ENCODE data around the gene CHRNG.

Gene CHRNG

GRCh38 chr2:232534940-232535651 is 4.4 kb upstream of the CHRNG start:
- Histone ChIP-seq H3K36me3 (no peaks in the 10 kb centered on the region), H4K20me1 (peaks cover 0 to 13% (median 0%) of the 10 kb centered on the region in 11 experiments; a peak in 4 of 22 replicates), H3K4me2 (peak overlapping the region in 5 of 11 experiments; percentile 2 to 81 (median 9); a peak in 8 of 22 replicates), H3K9me3 (replicated peaks in 1 of 11) (peaks cover 0 to 12% (median 9%) of the 10 kb centered on the region in 11 experiments; a peak in 18 of 22 replicates), H3K27me3 (no peaks in the 10 kb centered on the region), H3K4me1 (peaks cover 30 to 70% (median 54%) of the 10 kb centered on the region in 10 experiments), H3K4me3 (no peak overlapping the region), H3K27ac (no peak overlapping the region), H3K9ac (no peak overlapping the region)
- no peak for TF ChIP-seq Cebpa-rat (IDR thresholded peaks at IDR 0.05)

- H3K27ac ChIP-seq: no peak overlapping the region
- no peaks in the 10 kb centered on the region for H3K27me3 ChIP-seq
- peaks cover 0 to 13% (median 0%) of the 10 kb centered on the region in 11 experiments; a peak in 4 of 22 replicates for H4K20me1 ChIP-seq
- H3K36me3 ChIP-seq: no peaks in the 10 kb centered on the region
- peaks cover 38 to 65% (median 47%) of the 10 kb centered on the region in 10 experiments for H3K4me1 ChIP-seq
- peaks cover 0 to 12% (median 9%) of the 10 kb centered on the region in 11 experiments; a peak in 18 of 22 replicates for H3K9me3 ChIP-seq (replicated peaks in 1 of 11)
- no peak overlapping the region for H3K9ac ChIP-seq
- no peak overlapping the region for H3K4me2 ChIP-seq
- TF ChIP-seq Cebpa-rat (IDR thresholded peaks at IDR 0.05): no peak
- no peak overlapping the region for H3K4me3 ChIP-seq
These were observed 3.5 kb upstream of the CHRNG start for GRCh38 chr2:232535761-232536530.

GRCh38 chr2:232537079-232537478 is 2.4 kb upstream of the CHRNG start:
- no peak for TF ChIP-seq Cebpa-rat (IDR thresholded peaks at IDR 0.05)
- H3K27me3 ChIP-seq: no peaks in the 10 kb centered on the region
- H3K9ac ChIP-seq: no peak overlapping the region
- no peak overlapping the region for H3K4me3 ChIP-seq
- H3K4me1 ChIP-seq: peaks cover 33 to 65% (median 49%) of the 10 kb centered on the region in 10 experiments
- no peak overlapping the region for H3K4me2 ChIP-seq
- peaks cover 0 to 19% (median 0%) of the 10 kb centered on the region in 11 experiments; a peak in 8 of 22 replicates for H4K20me1 ChIP-seq
- no peak overlapping the region for H3K27ac ChIP-seq
- H3K9me3 ChIP-seq (replicated peaks in 1 of 11): peaks cover 0 to 12% (median 9%) of the 10 kb centered on the region in 11 experiments; a peak in 18 of 22 replicates
- no peaks in the 10 kb centered on the region for H3K36me3 ChIP-seq

GRCh38 chr2:232537499-232537898 is 2.0 kb upstream of the CHRNG start:
- Histone ChIP-seq H3K27me3 (no peaks in the 10 kb centered on the region), H3K9me3 (replicated peaks in 1 of 11) (peaks cover 0 to 12% (median 9%) of the 10 kb centered on the region in 11 experiments; a peak in 18 of 22 replicates), H3K27ac (no peak overlapping the region), H3K36me3 (no peaks in the 10 kb centered on the region), H4K20me1 (peaks cover 0 to 19% (median 4%) of the 10 kb centered on the region in 11 experiments; a peak in 10 of 22 replicates), H3K4me3 (no peak overlapping the region), H3K4me1 (peaks cover 29 to 63% (median 47%) of the 10 kb centered on the region in 10 experiments), H3K4me2 (peak overlapping the region in 2 of 11 experiments; percentile 51 to 83; a peak in 3 of 22 replicates), H3K9ac (no peak overlapping the region)
- no peak for TF ChIP-seq Cebpa-rat (IDR thresholded peaks at IDR 0.05)

GRCh38 chr2:232538671-232539070 is 821 bp upstream of the CHRNG start:
- H3K4me2 ChIP-seq: peak overlapping the region; percentile 37 to 84 (median 64); a peak in 18 of 22 replicates
- peaks cover 24 to 54% (median 41%) of the 10 kb centered on the region in 10 experiments for H3K4me1 ChIP-seq
- no peak overlapping the region for H3K4me3 ChIP-seq
- H3K9me3 ChIP-seq (replicated peaks in 1 of 11): peaks cover 0 to 12% (median 9%) of the 10 kb centered on the region in 11 experiments; a peak in 18 of 22 replicates
- no peak overlapping the region for H3K9ac ChIP-seq
- peaks cover 0 to 11% (median 3%) of the 10 kb centered on the region in 11 experiments; a peak in 11 of 22 replicates for H3K36me3 ChIP-seq
- H4K20me1 ChIP-seq: peaks cover 0 to 29% (median 16%) of the 10 kb centered on the region in 11 experiments; a peak in 13 of 22 replicates
- peak overlapping the region in 5 of 11 experiments; percentile 23 to 43 (median 32); a peak in 3 of 22 replicates for H3K27ac ChIP-seq
- H3K27me3 ChIP-seq: no peaks in the 10 kb centered on the region
- no peak for TF ChIP-seq Cebpa-rat (IDR thresholded peaks at IDR 0.05)

DNA sequence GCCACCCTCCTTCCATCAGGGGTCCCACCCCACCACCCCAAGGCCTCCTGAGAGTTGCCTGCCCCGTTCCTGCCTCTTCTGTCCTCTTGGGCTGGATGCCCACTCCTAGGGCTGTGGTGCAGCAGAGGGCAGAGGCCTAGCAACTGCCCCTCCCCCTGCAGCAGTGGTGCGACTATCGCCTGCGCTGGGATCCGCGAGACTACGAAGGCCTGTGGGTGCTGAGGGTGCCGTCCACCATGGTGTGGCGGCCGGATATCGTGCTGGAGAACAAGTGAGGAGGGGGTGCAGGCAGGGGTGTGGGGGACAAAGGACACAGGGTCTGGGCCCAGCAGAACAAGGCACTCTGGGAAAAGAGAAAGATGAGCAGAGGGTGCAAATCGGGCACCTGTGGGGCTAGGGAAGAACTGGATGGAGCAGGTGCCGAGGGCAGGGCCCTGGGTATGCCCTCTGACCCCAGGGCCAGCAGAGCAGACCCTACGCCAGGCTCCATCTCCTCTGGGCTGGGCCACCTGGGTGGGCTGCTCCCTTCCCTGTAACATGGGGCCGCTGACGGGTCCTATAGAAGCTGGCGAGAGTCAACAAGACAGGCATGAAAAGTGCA is 1.0 kb downstream of the CHRNG start:
- peaks cover 8 to 48% (median 32%) of the 10 kb centered on the region in 11 experiments; a peak in 20 of 22 replicates for H4K20me1 ChIP-seq
- no peak overlapping the region for H3K9ac ChIP-seq
- TF ChIP-seq Cebpa-rat (IDR thresholded peaks at IDR 0.05): no peak
- H3K36me3 ChIP-seq: peaks cover 4 to 29% (median 17%) of the 10 kb centered on the region in 11 experiments; a peak in 18 of 22 replicates
- peak overlapping the region in 2 of 11 experiments; percentile 83; a peak in 5 of 22 replicates for H3K4me2 ChIP-seq
- peaks cover 0 to 11% (median 9%) of the 10 kb centered on the region in 11 experiments; a peak in 18 of 22 replicates for H3K9me3 ChIP-seq (replicated peaks in 1 of 11)
- no peak overlapping the region for H3K27ac ChIP-seq
- no peak overlapping the region for H3K4me3 ChIP-seq
- H3K4me1 ChIP-seq: peaks cover 21 to 59% (median 34%) of the 10 kb centered on the region in 10 experiments
- H3K27me3 ChIP-seq: no peaks in the 10 kb centered on the region

DNA sequence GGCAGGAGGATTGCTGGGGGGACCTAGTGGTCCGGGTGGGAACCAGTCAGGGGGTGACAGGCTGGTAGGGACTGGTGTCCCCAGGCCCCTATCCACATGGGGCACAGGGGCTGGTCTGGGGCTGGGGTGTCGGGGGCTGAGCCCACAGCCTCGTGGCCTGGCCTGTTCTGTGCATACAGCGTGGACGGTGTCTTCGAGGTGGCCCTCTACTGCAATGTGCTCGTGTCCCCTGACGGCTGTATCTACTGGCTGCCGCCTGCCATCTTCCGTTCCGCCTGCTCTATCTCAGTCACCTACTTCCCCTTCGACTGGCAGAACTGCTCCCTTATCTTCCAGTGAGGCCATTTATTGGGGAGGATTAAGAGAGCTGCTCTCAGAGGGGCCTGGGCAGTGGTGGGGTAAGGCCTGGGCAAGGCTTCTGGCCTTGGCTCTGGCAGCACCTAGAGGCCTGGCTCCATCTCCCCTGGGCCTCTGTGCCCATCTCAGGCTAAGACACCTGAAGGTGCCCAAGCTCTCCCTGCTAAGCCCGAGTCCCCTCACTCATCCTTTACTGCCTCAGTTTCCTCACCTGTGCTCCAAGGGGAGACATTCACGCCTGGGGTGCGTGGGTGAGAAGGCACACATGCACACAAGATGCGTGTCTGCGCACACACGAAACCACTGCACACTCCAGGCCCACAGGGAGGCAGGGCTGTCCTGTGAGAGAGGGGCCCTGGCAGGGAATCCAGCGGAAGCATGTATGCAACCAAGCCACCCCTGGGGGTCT is 1.9 kb downstream of the CHRNG start:
- Histone ChIP-seq H3K4me2 (peak overlapping the region; percentile 15 to 83 (median 37); a peak in 19 of 22 replicates), H3K27ac (peak overlapping the region in 1 of 11 experiments; percentile 16; a peak in 2 of 22 replicates), H3K36me3 (peaks cover 4 to 37% (median 18%) of the 10 kb centered on the region in 11 experiments; a peak in 18 of 22 replicates), H3K4me3 (no peak overlapping the region), H3K9ac (no peak overlapping the region), H4K20me1 (peaks cover 13 to 55% (median 40%) of the 10 kb centered on the region in 11 experiments; a peak in 20 of 22 replicates), H3K4me1 (peaks cover 29 to 67% (median 43%) of the 10 kb centered on the region in 10 experiments), H3K27me3 (no peaks in the 10 kb centered on the region), H3K9me3 (replicated peaks in 1 of 11) (peaks cover 0 to 4% (median 3%) of the 10 kb centered on the region in 11 experiments; a peak in 18 of 22 replicates)
- no peak for TF ChIP-seq Cebpa-rat (IDR thresholded peaks at IDR 0.05)

All from BLaER1 treated with 17β-estradiol and CSF1 and Interleukin-3, amounts not matched to agents 10 nM and 100 nM (cell line).